Skeletal muscle satellite cell (primary cell): Measurements from ENCODE around the gene IL10RA.

Experiments
- H3K27me3 ChIP-seq: 2 replicates; pipeline ENCODE4 v1.7.0; 2013; ENCODE audit warnings: low read length; ENCODE audit not compliant: control insufficient read depth, insufficient read depth
- H3K36me3 ChIP-seq: 2 replicates; pipeline ENCODE4 v1.7.0; 2013; ENCODE audit warnings: mild to moderate bottlenecking, control low read depth, low read length; ENCODE audit not compliant: insufficient read depth
- H3K4me1 ChIP-seq: 2 replicates; pipeline ENCODE4 v1.7.0; 2013; ENCODE audit warnings: low read length; ENCODE audit not compliant: control insufficient read depth, insufficient read depth
- H3K4me2 ChIP-seq: 2 replicates; pipeline ENCODE4 v1.7.0; 2013; ENCODE audit warnings: mild to moderate bottlenecking, low read length
- H3K4me3 ChIP-seq: 2 replicates; pipeline ENCODE4 v1.7.0; 2013; ENCODE audit warnings: low read length
- H3K9ac ChIP-seq: 2 replicates; pipeline ENCODE4 v1.7.0; 2013; ENCODE audit warnings: mild to moderate bottlenecking, low read depth, low read length, moderate library complexity
- H3K9me3 ChIP-seq: replicated peaks from 2 replicates; pipeline ENCODE4 v1.7.0; 2013; ENCODE audit warnings: mild to moderate bottlenecking, control low read depth, low read length

Gene IL10RA

DNA sequence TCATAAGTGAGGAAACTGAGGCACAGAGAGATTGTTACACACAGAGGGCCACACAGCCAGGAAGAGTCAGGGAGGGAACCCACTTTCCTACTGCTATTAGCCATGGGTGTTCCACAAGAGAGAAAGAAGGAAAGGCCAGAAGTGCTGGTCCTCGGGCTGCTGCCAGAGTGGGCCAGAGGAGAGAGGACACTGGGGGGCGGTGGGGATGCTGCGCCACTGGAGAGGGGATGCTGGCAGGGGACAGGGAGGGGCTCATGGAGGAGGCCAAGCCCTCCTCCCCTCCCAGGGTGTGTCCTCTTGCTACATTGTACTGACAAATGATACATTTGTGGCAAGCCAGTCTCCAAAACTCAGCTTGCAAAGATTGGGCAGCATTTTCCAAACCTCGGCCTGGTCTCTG, 9.9 kb downstream of the IL10RA start:
- Histone ChIP-seq H3K4me2 (no peak overlapping the region), H3K36me3 (no peaks in the 10 kb centered on the region), H3K9ac (no peak overlapping the region), H3K27me3 (no peaks in the 10 kb centered on the region), H3K4me3 (no peak overlapping the region), H3K4me1 (no peaks in the 10 kb centered on the region), H3K9me3 (no peaks in the 10 kb centered on the region)

DNA sequence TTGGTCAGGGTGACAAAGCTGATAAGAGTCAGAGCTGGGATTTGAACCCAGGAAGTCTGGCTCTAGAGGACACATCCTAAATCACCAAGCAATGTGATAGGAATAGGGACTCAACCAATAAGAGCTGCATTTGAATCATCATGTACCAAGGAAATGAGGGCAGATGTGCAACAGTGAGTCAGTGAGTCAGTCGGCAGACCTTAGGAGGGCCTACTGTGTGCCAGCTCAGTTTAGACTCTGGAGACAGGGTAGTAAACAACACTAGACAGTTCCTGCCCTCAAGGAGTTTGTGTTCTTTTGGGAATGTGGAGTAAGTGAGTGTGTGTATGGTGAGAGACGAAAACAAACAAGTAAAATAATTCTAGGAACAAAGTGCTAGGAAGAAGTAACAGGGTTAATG, 11.2 kb downstream of the IL10RA start:
- Histone ChIP-seq H3K36me3 (no peaks in the 10 kb centered on the region), H3K4me3 (no peak overlapping the region), H3K4me1 (no peaks in the 10 kb centered on the region)

DNA sequence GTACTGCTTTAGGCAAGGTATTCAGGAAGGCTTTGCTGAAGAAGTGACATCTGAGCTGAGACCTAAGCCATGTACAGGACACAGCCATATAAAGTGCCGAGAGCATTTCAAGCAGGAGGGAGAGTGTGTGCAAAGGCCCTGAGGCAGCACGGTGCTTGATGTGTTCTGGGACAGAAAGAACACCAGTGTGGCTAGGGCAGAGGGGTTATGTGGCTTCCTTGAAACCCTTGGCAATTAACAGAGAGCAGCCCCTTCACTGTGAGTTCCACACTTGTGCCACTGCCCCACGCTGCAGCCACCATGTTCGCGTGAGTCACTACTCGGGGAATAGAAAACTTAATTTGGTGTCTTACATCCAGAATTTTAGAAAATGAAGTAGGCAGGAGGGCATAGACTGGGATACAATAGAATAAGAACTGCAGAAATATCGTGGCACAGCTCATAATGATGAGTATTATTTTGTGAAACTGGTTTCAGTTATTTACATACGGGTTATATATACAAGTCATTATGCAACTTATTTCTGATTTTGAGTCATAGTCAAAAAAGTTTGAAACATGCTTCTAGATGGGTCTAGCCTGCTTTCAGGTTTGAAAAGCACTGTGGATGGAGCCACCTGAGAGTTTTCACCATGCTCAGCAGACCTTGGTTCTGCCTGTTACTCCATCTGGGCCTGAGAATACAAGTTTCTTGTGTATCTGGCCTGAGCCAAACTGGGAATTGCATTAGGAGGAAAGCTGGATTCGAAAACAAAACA, 11.8 kb downstream of the IL10RA start:
- H3K4me3 ChIP-seq, result no peak overlapping the region
- H3K9ac ChIP-seq, result no peak overlapping the region
- H3K9me3 ChIP-seq, result no peaks in the 10 kb centered on the region
- H3K4me2 ChIP-seq, result no peak overlapping the region
- H3K4me1 ChIP-seq, result no peaks in the 10 kb centered on the region
- H3K36me3 ChIP-seq, result no peaks in the 10 kb centered on the region
- H3K27me3 ChIP-seq, result no peaks in the 10 kb centered on the region

More for the DNA sequence above, 11.2 kb downstream of the IL10RA start:
- Histone ChIP-seq H3K9ac (no peak overlapping the region), H3K9me3 (no peaks in the 10 kb centered on the region), H3K27me3 (no peaks in the 10 kb centered on the region), H3K4me2 (no peak overlapping the region)

DNA sequence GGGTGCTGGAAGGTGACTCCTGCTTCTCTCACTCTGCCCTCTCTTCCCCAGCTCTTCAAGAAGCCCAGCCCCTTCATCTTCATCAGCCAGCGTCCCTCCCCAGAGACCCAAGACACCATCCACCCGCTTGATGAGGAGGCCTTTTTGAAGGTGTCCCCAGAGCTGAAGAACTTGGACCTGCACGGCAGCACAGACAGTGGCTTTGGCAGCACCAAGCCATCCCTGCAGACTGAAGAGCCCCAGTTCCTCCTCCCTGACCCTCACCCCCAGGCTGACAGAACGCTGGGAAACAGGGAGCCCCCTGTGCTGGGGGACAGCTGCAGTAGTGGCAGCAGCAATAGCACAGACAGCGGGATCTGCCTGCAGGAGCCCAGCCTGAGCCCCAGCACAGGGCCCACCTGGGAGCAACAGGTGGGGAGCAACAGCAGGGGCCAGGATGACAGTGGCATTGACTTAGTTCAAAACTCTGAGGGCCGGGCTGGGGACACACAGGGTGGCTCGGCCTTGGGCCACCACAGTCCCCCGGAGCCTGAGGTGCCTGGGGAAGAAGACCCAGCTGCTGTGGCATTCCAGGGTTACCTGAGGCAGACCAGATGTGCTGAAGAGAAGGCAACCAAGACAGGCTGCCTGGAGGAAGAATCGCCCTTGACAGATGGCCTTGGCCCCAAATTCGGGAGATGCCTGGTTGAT, 12.6 kb downstream of the IL10RA start:
- H3K4me3 ChIP-seq, result no peak overlapping the region
- H3K9ac ChIP-seq, result no peak overlapping the region
- no peak overlapping the region for H3K4me2 ChIP-seq
- H3K27me3 ChIP-seq, result no peaks in the 10 kb centered on the region
- H3K4me1 ChIP-seq, result no peaks in the 10 kb centered on the region
- H3K9me3 ChIP-seq, result no peaks in the 10 kb centered on the region
- no peaks in the 10 kb centered on the region for H3K36me3 ChIP-seq

DNA sequence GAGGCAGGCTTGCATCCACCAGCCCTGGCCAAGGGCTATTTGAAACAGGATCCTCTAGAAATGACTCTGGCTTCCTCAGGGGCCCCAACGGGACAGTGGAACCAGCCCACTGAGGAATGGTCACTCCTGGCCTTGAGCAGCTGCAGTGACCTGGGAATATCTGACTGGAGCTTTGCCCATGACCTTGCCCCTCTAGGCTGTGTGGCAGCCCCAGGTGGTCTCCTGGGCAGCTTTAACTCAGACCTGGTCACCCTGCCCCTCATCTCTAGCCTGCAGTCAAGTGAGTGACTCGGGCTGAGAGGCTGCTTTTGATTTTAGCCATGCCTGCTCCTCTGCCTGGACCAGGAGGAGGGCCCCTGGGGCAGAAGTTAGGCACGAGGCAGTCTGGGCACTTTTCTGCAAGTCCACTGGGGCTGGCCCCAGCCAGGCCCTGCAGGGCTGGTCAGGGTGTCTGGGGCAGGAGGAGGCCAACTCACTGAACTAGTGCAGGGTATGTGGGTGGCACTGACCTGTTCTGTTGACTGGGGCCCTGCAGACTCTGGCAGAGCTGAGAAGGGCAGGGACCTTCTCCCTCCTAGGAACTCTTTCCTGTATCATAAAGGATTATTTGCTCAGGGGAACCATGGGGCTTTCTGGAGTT, 13.3 kb downstream of the IL10RA start:
- no peaks in the 10 kb centered on the region for H3K27me3 ChIP-seq
- no peak overlapping the region for H3K9ac ChIP-seq
- H3K4me2 ChIP-seq, result no peak overlapping the region
- no peak overlapping the region for H3K4me3 ChIP-seq
- H3K9me3 ChIP-seq, result no peaks in the 10 kb centered on the region
- no peaks in the 10 kb centered on the region for H3K4me1 ChIP-seq
- no peaks in the 10 kb centered on the region for H3K36me3 ChIP-seq

DNA sequence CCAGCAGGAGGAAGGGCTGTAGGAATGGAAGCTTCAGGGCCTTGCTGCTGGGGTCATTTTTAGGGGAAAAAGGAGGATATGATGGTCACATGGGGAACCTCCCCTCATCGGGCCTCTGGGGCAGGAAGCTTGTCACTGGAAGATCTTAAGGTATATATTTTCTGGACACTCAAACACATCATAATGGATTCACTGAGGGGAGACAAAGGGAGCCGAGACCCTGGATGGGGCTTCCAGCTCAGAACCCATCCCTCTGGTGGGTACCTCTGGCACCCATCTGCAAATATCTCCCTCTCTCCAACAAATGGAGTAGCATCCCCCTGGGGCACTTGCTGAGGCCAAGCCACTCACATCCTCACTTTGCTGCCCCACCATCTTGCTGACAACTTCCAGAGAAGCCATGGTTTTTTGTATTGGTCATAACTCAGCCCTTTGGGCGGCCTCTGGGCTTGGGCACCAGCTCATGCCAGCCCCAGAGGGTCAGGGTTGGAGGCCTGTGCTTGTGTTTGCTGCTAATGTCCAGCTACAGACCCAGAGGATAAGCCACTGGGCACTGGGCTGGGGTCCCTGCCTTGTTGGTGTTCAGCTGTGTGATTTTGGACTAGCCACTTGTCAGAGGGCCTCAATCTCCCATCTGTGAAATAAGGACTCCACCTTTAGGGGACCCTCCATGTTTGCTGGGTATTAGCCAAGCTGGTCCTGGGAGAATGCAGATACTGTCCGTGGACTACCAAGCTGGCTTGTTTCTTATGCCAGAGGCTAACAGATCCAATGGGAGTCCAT, 14.1 kb downstream of the IL10RA start:
- H3K27me3 ChIP-seq, result no peaks in the 10 kb centered on the region
- H3K4me1 ChIP-seq, result no peaks in the 10 kb centered on the region
- no peak overlapping the region for H3K4me3 ChIP-seq
- no peak overlapping the region for H3K9ac ChIP-seq
- H3K9me3 ChIP-seq, result no peaks in the 10 kb centered on the region
- H3K36me3 ChIP-seq, result no peaks in the 10 kb centered on the region
- H3K4me2 ChIP-seq, result no peak overlapping the region

DNA sequence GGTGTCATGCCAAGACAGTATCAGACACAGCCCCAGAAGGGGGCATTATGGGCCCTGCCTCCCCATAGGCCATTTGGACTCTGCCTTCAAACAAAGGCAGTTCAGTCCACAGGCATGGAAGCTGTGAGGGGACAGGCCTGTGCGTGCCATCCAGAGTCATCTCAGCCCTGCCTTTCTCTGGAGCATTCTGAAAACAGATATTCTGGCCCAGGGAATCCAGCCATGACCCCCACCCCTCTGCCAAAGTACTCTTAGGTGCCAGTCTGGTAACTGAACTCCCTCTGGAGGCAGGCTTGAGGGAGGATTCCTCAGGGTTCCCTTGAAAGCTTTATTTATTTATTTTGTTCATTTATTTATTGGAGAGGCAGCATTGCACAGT, 14.6 kb downstream of the IL10RA start:
- H3K9ac ChIP-seq, result no peak overlapping the region
- H3K27me3 ChIP-seq, result no peaks in the 10 kb centered on the region
- no peak overlapping the region for H3K4me3 ChIP-seq
- H3K9me3 ChIP-seq, result no peaks in the 10 kb centered on the region
- H3K36me3 ChIP-seq, result no peaks in the 10 kb centered on the region
- no peak overlapping the region for H3K4me2 ChIP-seq
- H3K4me1 ChIP-seq, result no peaks in the 10 kb centered on the region

DNA sequence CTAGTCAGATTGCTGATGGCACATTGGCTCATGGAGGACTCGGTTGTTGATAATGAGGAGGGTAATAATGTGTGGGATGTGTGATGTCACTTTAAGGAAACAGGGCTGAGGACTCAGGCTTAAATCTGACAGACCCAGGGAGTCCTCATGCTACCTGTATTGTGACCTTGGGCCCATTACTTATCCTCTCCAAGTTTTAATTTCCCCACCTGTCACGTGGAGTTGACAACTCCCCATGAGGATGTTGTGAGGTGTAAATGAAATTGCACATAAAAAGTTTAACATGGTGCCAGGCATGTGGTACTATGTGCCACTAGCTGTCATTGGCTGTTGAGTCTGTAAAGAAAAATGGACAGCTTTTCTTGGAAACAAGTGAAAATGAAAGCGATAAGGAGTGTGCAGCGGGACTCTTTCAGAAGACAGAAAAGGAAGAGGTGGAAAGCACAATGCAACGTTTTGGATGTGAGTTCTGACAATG, 15.3 kb downstream of the IL10RA start:
- no peaks in the 10 kb centered on the region for H3K9me3 ChIP-seq
- no peak overlapping the region for H3K4me3 ChIP-seq
- no peaks in the 10 kb centered on the region for H3K4me1 ChIP-seq
- H3K4me2 ChIP-seq, result no peak overlapping the region
- no peak overlapping the region for H3K9ac ChIP-seq
- no peaks in the 10 kb centered on the region for H3K36me3 ChIP-seq
- H3K27me3 ChIP-seq, result no peaks in the 10 kb centered on the region

DNA sequence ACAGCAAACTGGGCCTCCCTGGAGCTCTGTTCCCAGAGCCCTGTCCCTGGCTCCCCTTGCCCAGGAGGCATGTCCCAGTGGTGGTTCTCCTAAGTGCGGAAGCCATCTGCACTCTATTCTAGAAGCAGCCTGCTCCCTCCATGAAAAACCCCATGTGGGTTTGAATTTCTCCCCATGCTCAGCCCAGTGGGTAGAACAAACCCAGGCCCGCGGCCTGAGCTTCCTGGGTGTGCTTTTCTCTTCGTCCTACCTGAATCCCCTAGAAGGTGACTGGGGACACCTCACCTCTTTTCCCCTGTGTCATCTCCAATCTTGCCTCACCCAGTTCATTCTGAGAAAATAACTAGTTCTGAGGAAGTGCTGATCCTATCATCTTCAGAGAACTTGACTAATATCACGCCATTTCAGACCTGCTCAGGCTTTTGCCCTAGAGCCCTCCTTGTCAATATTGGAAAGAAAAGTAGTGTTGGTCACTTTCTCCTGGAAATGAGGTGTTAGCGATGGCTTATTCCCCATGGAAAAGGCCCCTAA, 15.9 kb downstream of the IL10RA start:
- Histone ChIP-seq H3K4me1 (no peaks in the 10 kb centered on the region), H3K36me3 (no peaks in the 10 kb centered on the region), H3K4me2 (no peak overlapping the region), H3K9ac (no peak overlapping the region), H3K4me3 (no peak overlapping the region), H3K27me3 (no peaks in the 10 kb centered on the region), H3K9me3 (no peaks in the 10 kb centered on the region)

DNA sequence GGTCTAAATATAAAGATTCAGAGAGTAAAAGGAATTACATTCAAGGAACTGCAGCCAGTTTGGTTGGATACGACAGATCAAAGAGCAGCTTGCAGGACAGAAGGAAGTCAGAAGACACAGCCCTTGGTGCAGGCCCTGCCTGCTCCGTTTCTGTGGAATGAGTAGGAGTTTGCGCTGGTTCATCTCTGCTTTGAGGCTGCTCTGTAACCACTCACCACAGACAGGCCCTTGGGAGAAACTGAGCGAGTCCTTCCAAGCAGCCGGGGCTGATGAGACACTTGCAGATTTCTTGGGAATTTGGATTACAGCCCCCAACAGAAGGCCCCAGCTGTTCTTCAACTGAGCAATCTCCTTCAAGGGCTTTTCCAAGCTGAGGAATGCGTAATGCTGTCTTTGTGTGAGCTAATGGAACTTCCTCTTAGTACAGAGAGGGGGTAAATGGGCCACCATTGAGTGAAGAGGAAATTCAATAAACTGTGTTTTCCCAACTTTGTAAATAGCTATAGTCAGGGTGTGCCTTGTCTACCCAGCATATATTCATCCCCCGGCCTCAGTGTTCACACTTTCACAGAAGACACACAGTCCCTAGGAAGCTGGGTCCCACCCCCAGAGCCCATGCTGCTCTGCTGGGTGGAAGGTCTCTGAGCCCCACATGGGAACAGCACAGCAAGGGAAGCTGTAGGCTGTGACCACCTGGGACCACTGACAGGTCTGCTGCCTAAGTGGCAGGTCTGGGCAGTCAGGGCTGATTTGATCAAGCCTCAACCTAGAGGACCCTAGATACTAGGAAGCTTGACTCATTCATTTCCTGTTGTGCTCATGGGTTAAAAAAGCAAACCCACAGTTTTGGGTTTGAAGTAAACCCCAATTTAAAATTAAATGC, 16.6 kb downstream of the IL10RA start:
- Histone ChIP-seq H3K4me1 (no peaks in the 10 kb centered on the region), H3K4me3 (no peak overlapping the region), H3K9ac (no peak overlapping the region), H3K4me2 (no peak overlapping the region), H3K36me3 (no peaks in the 10 kb centered on the region), H3K27me3 (no peaks in the 10 kb centered on the region), H3K9me3 (no peaks in the 10 kb centered on the region)
